ENCODE measurements around the gene FGF18.
"Not testable (repeated sequence)": the region's sequence is repeated elsewhere in the genome, so short reads cannot be mapped to it uniquely, and the experiment has no call there.

The FGF18 gene

GRCh38 chr5:171413153-171413910, 6.1 kb upstream of the FGF18 start:
- no peak for TF ChIP-seq CTCF (conservative IDR thresholded peaks at IDR 0.05; ENCODE audit: low read depth, low read length)
- peaks cover 3% of the 10 kb centered on the region; the same call in 1 of the 2 replicates for H3K79me2 ChIP-seq (ENCODE audit: insufficient read depth, low read depth)
- H2AFZ ChIP-seq (ENCODE audit: low read depth) = no peak overlapping the region
- H3K4me3 ChIP-seq (IDR thresholded peaks at IDR 0.05; ENCODE audit: insufficient read depth, low read depth, low read length) = no peak overlapping the region
- H4K20me1 ChIP-seq (ENCODE audit: insufficient read depth) = peaks cover 36% of the 10 kb centered on the region
- H3K4me1 ChIP-seq (ENCODE audit: low read depth, poor library complexity, severe bottlenecking) = peaks cover 7% of the 10 kb centered on the region
- H3K4me2 ChIP-seq = no peak overlapping the region
- no peaks in the 10 kb centered on the region for H3K27me3 ChIP-seq (ENCODE audit: insufficient read depth, low read depth)
- 0 out of 2 replicates have a peak, but pooled peaks cover 11% of the 10 kb centered on the region for H3K36me3 ChIP-seq (ENCODE audit: insufficient read depth)
- H3K27ac ChIP-seq = no peak overlapping the region
- no peak overlapping the region for H3K9ac ChIP-seq

- H3K4me1 ChIP-seq (ENCODE audit: low read depth, poor library complexity, severe bottlenecking); H3K27ac ChIP-seq; H3K27me3 ChIP-seq (ENCODE audit: insufficient read depth, low read depth); H3K4me2 ChIP-seq; H3K4me3 ChIP-seq (IDR thresholded peaks at IDR 0.05; ENCODE audit: insufficient read depth, low read depth, low read length); H2AFZ ChIP-seq (ENCODE audit: low read depth); H3K9ac ChIP-seq; H3K79me2 ChIP-seq (ENCODE audit: insufficient read depth, low read depth): not testable (repeated sequence)
- peaks cover 30% of the 10 kb centered on the region for H4K20me1 ChIP-seq (ENCODE audit: insufficient read depth)
- H3K36me3 ChIP-seq (ENCODE audit: insufficient read depth) = 0 out of 2 replicates have a peak, but pooled peaks cover 11% of the 10 kb centered on the region
Observed at GRCh38 chr5:171413993-171414392, 5.5 kb upstream of the FGF18 start.

- no peak for TF ChIP-seq CTCF (conservative IDR thresholded peaks at IDR 0.05; ENCODE audit: low read depth, low read length)
- Histone ChIP-seq H4K20me1 (ENCODE audit: insufficient read depth) (peaks cover 24% of the 10 kb centered on the region; the same call in 1 of the 2 replicates), H3K4me3 (IDR thresholded peaks at IDR 0.05; ENCODE audit: insufficient read depth, low read depth, low read length) (no peak overlapping the region), H3K9ac (no peak overlapping the region), H2AFZ (ENCODE audit: low read depth) (no peak overlapping the region), H3K36me3 (ENCODE audit: insufficient read depth) (0 out of 2 replicates have a peak, but pooled peaks cover 6% of the 10 kb centered on the region), H3K4me2 (no peak overlapping the region), H3K27ac (no peak overlapping the region), H3K27me3 (ENCODE audit: insufficient read depth, low read depth) (no peaks in the 10 kb centered on the region), H3K79me2 (ENCODE audit: insufficient read depth, low read depth) (no peaks in the 10 kb centered on the region), H3K4me1 (ENCODE audit: low read depth, poor library complexity, severe bottlenecking) (peaks cover 6% of the 10 kb centered on the region)
Observed at GRCh38 chr5:171415115-171415730, 4.2 kb upstream of the FGF18 start.

- H2AFZ ChIP-seq (ENCODE audit: low read depth) = no peak overlapping the region
- 0 out of 2 replicates have a peak, but pooled peaks cover 4% of the 10 kb centered on the region for H3K36me3 ChIP-seq (ENCODE audit: insufficient read depth)
- peaks cover 6% of the 10 kb centered on the region for H3K4me1 ChIP-seq (ENCODE audit: low read depth, poor library complexity, severe bottlenecking)
- H3K9ac ChIP-seq = no peak overlapping the region
- no peak overlapping the region for H3K4me2 ChIP-seq
- no peaks in the 10 kb centered on the region for H3K27me3 ChIP-seq (ENCODE audit: insufficient read depth, low read depth)
- no peak for TF ChIP-seq CTCF (conservative IDR thresholded peaks at IDR 0.05; ENCODE audit: low read depth, low read length)
- H3K27ac ChIP-seq = no peak overlapping the region
- no peak overlapping the region for H3K4me3 ChIP-seq (IDR thresholded peaks at IDR 0.05; ENCODE audit: insufficient read depth, low read depth, low read length)
- H4K20me1 ChIP-seq (ENCODE audit: insufficient read depth) = peaks cover 17% of the 10 kb centered on the region; the same call in 1 of the 2 replicates
- no peaks in the 10 kb centered on the region for H3K79me2 ChIP-seq (ENCODE audit: insufficient read depth, low read depth)
Observed at GRCh38 chr5:171416160-171417049, 3.0 kb upstream of the FGF18 start.

Measured in KMS-11 (cell line).